ENCODE results near the gene RETREG3. TPM values are rescaled to one million over a fixed set of nuclear protein-coding genes. Genes with fewer than 3 reads are reported as not detected.

Gene RETREG3
- total and polyA plus RNA-seq, 9 of the 15 experiments (the other 6 are each of a cell fraction or from before 2014, with no cell fraction given) = 4.1 to 39.0 (median 16.9) TPM

GRCh38 chr17:42536372-42537155, 72.6 kb downstream of the RETREG3 start (continued):
- TF ChIP-seq TRIM24 (IDR thresholded peaks at IDR 0.05) = no peak
- TF ChIP-seq CEBPZ (IDR thresholded peaks at IDR 0.05; ENCODE audit: borderline replicate concordance, low read depth, low read length) = no peak
- TF ChIP-seq MLX (CRISPR knock-in tag; conservative IDR thresholded peaks at IDR 0.05) = no peak
- no peak for TF ChIP-seq BACH1 (tag; IDR thresholded peaks at IDR 0.05)
- no peak for TF ChIP-seq MAFG (tag; conservative IDR thresholded peaks at IDR 0.05)
- peak; percentile 64; the same call in 1 of the 2 replicates for TF ChIP-seq SMAD4 (CRISPR knock-in tag; conservative IDR thresholded peaks at IDR 0.05)
- TF ChIP-seq DPF2 (IDR thresholded peaks at IDR 0.05) = peak; percentile 46; the same call in 1 of the 2 replicates
- TF ChIP-seq ZNF785 (CRISPR knock-in tag; IDR thresholded peaks at IDR 0.05) = no peak
- no peak for TF ChIP-seq ZNF764 (CRISPR knock-in tag; IDR thresholded peaks at IDR 0.05; ENCODE audit: low read depth)
- no peak for TF ChIP-seq RBM17 (IDR thresholded peaks at IDR 0.05; ENCODE audit: borderline replicate concordance, low read depth, low read length)
- TF ChIP-seq RFX1 (IDR thresholded peaks at IDR 0.05) = no peak
- no peak for TF ChIP-seq NR2C2 (CRISPR knock-in tag; IDR thresholded peaks at IDR 0.05)
- TF ChIP-seq NR2C2 (tag; IDR thresholded peaks at IDR 0.05) = no peak
- TF ChIP-seq ZNF124 (CRISPR knock-in tag; IDR thresholded peaks at IDR 0.05) = no peak
- no peak for TF ChIP-seq TFE3 (CRISPR knock-in tag; IDR thresholded peaks at IDR 0.05)
- peak; percentile 32 for TF ChIP-seq PHF20 (IDR thresholded peaks at IDR 0.05; ENCODE audit: partially characterized antibody)
- no peak for TF ChIP-seq NR2F6 (CRISPR knock-in tag; IDR thresholded peaks at IDR 0.05)
- TF ChIP-seq THRAP3 (IDR thresholded peaks at IDR 0.05; ENCODE audit: borderline replicate concordance) = no peak
- no peak for TF ChIP-seq ZNF431 (CRISPR knock-in tag; IDR thresholded peaks at IDR 0.05)
- no peak for TF ChIP-seq TRIM28 (IDR thresholded peaks at IDR 0.05)
- no peak for TF ChIP-seq SMARCB1 (IDR thresholded peaks at IDR 0.05; ENCODE audit: insufficient read length, low read depth)
- no peak for TF ChIP-seq ZNF217 (CRISPR knock-in tag; IDR thresholded peaks at IDR 0.05)
- TF ChIP-seq RBM14 (IDR thresholded peaks at IDR 0.05; ENCODE audit: borderline replicate concordance, insufficient read depth, low read depth, low read length) = no peak
- no peak for TF ChIP-seq HMBOX1 (IDR thresholded peaks at IDR 0.05)
